ENCODE results near the gene FANK1. TPM values are rescaled to one million over a fixed set of nuclear protein-coding genes. Genes with fewer than 3 reads are reported as not detected.

The FANK1 gene
- total RNA-seq, 1 donor from 2014 or later, result 11.0 TPM

DNA sequence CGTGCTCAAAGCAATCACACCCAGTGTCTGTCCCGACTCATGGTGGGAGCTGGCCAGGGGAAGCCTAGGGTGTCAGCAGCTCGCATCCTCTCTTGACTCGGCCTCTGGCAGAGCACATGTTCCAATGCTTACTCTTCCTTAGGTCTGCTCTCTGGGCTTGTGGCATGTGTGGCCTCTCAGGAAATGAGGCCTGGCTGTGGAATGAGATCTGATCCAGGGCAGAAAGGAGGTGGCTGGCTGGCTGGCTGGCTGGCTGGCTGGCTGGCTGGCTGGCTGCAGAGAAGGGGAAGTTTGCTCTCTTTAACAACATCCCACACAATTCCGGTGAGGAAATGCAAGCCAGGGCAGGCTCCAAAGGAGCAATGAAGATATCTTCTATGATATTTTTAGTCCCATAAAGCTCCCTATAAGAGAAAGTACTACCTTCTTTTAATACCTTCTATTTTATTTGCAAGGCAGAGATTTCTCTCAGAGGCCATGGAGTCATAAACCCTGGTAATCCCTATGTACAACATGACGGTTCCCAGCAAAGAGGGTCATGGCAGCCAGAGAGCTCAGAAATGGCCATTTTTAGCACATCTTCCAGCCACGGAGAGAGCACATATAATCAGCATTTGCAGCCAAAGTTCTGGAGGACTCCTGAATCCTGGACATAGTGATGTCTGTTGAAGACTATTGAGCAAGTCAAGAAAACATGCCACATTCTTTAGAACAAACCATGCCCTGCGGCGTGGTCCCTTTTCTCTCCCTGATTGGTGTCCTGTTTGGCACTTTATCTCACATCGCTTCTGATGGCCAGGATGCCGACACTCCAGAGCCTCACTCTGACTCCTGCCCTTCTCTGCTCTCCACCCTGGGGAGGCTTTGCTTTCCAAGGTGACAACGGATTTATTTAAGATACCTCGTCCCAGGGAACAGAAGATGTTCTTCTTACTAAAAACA lies 153.7 kb downstream of the FANK1 start:
- no peaks in the 10 kb centered on the region for H3K36me3 Mint-ChIP-seq
- peaks cover 31% of the 10 kb centered on the region for H3K27me3 Mint-ChIP-seq (ENCODE audit: low read depth)
- TF ChIP-seq, protein P1, sequence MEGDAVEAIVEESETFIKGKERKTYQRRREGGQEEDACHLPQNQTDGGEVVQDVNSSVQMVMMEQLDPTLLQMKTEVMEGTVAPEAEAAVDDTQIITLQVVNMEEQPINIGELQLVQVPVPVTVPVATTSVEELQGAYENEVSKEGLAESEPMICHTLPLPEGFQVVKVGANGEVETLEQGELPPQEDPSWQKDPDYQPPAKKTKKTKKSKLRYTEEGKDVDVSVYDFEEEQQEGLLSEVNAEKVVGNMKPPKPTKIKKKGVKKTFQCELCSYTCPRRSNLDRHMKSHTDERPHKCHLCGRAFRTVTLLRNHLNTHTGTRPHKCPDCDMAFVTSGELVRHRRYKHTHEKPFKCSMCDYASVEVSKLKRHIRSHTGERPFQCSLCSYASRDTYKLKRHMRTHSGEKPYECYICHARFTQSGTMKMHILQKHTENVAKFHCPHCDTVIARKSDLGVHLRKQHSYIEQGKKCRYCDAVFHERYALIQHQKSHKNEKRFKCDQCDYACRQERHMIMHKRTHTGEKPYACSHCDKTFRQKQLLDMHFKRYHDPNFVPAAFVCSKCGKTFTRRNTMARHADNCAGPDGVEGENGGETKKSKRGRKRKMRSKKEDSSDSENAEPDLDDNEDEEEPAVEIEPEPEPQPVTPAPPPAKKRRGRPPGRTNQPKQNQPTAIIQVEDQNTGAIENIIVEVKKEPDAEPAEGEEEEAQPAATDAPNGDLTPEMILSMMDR (IDR thresholded peaks at IDR 0.05; ENCODE audit: unreplicated experiment), result no peak
- no peaks in the 10 kb centered on the region for H3K9me3 Mint-ChIP-seq
- H3K4me1 Mint-ChIP-seq, result peaks cover 11% of the 10 kb centered on the region
- no peak overlapping the region for H3K27ac Mint-ChIP-seq
- H3K4me3 Mint-ChIP-seq, result no peak overlapping the region
- no peak for DNase-seq (ENCODE audit: low spot score in 2 of 2, unreplicated experiment in 2 of 2)

DNA sequence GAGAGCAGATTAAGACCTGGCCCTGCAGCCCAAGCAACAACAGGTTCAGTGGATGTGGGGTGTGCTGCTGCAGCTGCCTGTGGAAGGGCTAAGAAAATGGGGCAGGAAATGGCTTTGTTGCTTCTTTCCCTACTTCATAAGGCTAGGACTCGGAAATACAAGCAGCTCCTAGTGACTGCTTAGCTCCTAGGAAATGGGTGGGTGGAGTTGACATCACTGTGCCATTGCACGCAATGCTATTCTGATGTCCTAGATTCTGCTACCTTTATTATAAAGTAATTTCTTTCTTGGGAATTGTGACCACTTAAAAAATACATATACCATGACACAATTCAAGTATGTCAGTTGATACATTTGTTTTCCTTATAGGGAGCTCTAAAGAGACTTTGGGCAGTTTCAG lies 155.8 kb downstream of the FANK1 start:
- Mint-ChIP-seq H3K4me1 (peaks cover 2% of the 10 kb centered on the region), H3K27me3 (ENCODE audit: low read depth) (peaks cover 34% of the 10 kb centered on the region), H3K36me3 (no peaks in the 10 kb centered on the region), H3K4me3 (no peak overlapping the region), H3K27ac (no peak overlapping the region), H3K9me3 (peaks cover 2% of the 10 kb centered on the region)
- TF ChIP-seq, protein P1 (IDR thresholded peaks at IDR 0.05; ENCODE audit: unreplicated experiment), result no peak
- no peak for DNase-seq (ENCODE audit: low spot score in 2 of 2, unreplicated experiment in 2 of 2)

DNA sequence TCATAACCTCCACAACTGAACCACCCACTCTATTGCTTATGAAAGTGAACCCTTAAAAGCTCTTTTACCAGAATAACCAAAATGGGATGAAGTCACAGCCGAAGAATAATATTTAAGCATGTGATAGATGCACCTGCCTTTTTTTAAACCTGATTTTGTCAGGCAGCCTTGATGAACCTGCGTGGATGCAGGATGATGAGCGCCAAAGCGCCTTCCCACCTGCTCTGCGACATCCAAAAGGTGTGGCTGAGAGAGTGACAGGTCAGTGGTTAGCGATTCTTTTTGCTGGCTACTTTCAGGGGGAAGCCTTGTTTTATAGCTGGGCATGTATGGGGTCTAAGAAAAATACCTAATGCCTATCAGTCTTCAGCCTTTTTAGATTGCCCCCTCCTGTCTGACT lies 157.8 kb downstream of the FANK1 start:
- Mint-ChIP-seq H3K9me3 (peaks cover 2% of the 10 kb centered on the region), H3K4me3 (no peak overlapping the region), H3K27ac (no peak overlapping the region), H3K4me1 (peaks cover 9% of the 10 kb centered on the region), H3K36me3 (no peaks in the 10 kb centered on the region), H3K27me3 (ENCODE audit: low read depth) (peaks cover 34% of the 10 kb centered on the region)
- TF ChIP-seq, protein P1 (IDR thresholded peaks at IDR 0.05; ENCODE audit: unreplicated experiment), result no peak
- DNase-seq (ENCODE audit: low spot score in 2 of 2, unreplicated experiment in 2 of 2), result no peak

DNA sequence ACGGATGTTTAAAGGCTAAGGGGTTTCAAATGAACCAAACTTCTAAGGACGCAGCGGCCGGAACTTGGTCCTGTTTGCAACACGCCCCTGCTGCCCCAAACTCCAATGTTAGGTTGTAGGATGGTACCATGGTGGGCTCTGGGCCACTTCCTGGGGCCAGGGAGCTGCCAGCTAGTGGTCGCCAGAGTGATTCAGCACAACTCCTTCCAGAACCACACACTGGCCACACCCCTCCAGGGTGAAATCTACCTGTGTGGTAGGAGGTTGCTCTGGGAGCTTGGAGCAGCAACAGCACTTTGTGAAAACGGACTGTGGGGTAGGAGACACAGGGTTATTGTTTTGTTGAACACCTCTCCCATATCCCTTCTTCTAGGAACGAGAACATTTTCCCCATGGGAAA lies 161.1 kb downstream of the FANK1 start:
- no peak for DNase-seq (ENCODE audit: low spot score in 2 of 2, unreplicated experiment in 2 of 2)
- TF ChIP-seq, protein P1 (IDR thresholded peaks at IDR 0.05; ENCODE audit: unreplicated experiment), result no peak
- H3K4me1 Mint-ChIP-seq, result peaks cover 9% of the 10 kb centered on the region
- H3K9me3 Mint-ChIP-seq, result peaks cover 7% of the 10 kb centered on the region
- no peak overlapping the region for H3K27ac Mint-ChIP-seq
- H3K27me3 Mint-ChIP-seq (ENCODE audit: low read depth), result peaks cover 12% of the 10 kb centered on the region
- H3K36me3 Mint-ChIP-seq, result no peaks in the 10 kb centered on the region
- no peak overlapping the region for H3K4me3 Mint-ChIP-seq

DNA sequence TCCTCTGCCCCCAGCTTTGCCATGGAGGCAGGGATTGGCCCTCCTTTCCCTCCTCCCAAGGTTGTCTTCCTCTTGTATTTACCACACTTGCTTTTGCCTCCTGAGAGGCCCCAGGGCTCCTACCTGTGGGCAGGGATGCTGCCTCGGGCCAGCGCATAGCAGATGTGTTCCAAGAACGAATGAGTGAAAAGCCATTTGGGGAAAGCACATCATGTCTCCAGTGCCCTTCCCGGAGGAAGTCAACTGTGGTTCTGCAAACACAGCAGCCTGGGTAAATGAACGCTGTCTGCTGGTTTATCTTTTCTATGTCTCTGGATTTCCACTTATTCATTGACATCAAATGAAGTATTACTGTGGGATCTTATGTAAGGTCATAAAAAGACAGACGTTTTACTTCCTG lies 161.7 kb downstream of the FANK1 start:
- no peak for DNase-seq (ENCODE audit: low spot score in 2 of 2, unreplicated experiment in 2 of 2)
- H3K4me3 Mint-ChIP-seq, result no peak overlapping the region
- peak overlapping the region; percentile 61 for H3K27ac Mint-ChIP-seq

More for the DNA sequence above, 161.7 kb downstream of the FANK1 start:
- no peaks in the 10 kb centered on the region for H3K36me3 Mint-ChIP-seq
- peaks cover 10% of the 10 kb centered on the region for H3K4me1 Mint-ChIP-seq
- H3K9me3 Mint-ChIP-seq, result peaks cover 7% of the 10 kb centered on the region
- TF ChIP-seq, protein P1 (IDR thresholded peaks at IDR 0.05; ENCODE audit: unreplicated experiment), result no peak
- H3K27me3 Mint-ChIP-seq (ENCODE audit: low read depth), result peaks cover 6% of the 10 kb centered on the region

All from mesothelial cell of epicardium (in vitro differentiated cells).